Epithelial cell of esophagus (primary cell): ENCODE results near the gene DHX32.

ENCODE experiments used
- DNase-seq: peaks from one replicate; pipeline ENCODE4 v3.0.0; 2010; ENCODE audit warnings: low read depth
- H3K4me3 ChIP-seq: 2 replicates; pipeline ENCODE4 v1.5.1; 2011; ENCODE audit warnings: mild to moderate bottlenecking, low read length, control low read depth
- TF ChIP-seq, protein P1 (sequence below): IDR thresholded peaks from 2 replicates; pipeline ENCODE4 v1.5.1; 2011; ENCODE audit warnings: low read depth, mild to moderate bottlenecking, low read length, control low read depth, inconsistent platforms; ENCODE audit not compliant: insufficient read depth; ENCODE audit errors: missing control alignments

The DHX32 gene

DNA sequence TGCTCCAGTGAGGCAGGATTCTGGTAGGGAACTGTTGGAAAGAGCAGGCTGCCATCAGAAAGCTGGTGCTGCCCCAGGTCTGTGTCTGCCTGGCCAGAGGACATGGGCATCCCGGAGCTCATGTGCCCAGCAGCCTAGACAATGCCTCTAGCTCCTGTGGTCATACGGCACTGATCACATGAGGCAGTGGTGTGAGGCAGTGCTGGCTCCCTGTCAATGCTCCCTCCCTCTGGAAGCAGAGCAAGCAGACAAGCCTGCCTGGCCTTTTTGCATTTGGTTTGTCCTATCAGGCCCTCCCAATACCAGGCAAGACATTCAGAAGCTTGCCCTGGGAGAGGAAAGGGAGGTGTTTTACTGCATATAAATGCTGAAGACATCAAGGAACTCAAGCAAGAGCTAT, 86.0 kb downstream of the DHX32 start:
- no peak overlapping the region for H3K4me3 ChIP-seq
- no peak for DNase-seq
- TF ChIP-seq, protein P1, sequence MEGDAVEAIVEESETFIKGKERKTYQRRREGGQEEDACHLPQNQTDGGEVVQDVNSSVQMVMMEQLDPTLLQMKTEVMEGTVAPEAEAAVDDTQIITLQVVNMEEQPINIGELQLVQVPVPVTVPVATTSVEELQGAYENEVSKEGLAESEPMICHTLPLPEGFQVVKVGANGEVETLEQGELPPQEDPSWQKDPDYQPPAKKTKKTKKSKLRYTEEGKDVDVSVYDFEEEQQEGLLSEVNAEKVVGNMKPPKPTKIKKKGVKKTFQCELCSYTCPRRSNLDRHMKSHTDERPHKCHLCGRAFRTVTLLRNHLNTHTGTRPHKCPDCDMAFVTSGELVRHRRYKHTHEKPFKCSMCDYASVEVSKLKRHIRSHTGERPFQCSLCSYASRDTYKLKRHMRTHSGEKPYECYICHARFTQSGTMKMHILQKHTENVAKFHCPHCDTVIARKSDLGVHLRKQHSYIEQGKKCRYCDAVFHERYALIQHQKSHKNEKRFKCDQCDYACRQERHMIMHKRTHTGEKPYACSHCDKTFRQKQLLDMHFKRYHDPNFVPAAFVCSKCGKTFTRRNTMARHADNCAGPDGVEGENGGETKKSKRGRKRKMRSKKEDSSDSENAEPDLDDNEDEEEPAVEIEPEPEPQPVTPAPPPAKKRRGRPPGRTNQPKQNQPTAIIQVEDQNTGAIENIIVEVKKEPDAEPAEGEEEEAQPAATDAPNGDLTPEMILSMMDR = no peak

DNA sequence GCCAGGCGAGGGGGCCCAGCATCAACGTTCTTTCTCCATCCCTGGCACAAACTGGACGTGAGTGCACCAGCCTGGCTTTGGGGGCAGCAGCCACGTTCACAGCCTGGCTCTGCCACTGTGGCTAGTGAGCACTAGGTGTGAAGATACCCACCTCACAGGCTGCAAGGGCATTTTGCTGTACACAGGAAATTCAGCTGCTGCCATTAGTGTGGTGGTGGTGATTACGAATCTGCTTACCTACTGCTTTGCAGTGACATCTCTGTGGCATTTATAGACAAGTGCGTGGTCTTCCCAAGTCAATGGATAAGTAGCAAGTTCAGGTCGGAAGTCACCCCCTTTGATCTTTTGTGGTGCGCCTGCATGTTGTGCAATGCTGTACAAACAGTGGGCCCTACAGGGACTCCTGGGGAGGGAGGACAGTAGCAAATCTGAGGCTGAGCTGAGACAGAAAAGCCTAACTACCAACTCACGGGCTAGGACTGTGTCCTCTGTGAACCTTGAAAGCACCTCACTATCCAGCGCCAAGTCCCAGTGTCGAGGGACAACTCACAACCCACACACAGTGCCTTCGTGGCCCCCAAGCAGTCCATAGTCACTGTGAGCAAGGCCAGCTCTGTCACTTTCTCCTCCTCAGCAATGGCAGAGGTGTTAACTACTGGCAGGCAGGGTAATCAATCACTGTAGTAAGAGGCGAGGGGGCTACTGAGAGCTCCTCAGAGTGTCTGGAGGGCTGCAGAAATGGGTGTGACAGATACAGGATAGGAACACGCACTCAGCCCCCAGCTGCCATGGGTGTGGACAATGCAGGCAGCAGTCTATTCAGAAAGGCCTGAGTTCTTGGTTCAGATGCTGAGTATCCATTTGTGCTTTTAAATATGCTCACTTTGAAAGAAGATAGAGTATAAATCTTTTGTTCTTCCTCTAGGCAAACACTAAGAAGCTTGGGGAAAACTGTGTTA, 88.5 kb downstream of the DHX32 start:
- TF ChIP-seq, protein P1 = no peak
- H3K4me3 ChIP-seq = no peak overlapping the region
- DNase-seq = no peak

DNA sequence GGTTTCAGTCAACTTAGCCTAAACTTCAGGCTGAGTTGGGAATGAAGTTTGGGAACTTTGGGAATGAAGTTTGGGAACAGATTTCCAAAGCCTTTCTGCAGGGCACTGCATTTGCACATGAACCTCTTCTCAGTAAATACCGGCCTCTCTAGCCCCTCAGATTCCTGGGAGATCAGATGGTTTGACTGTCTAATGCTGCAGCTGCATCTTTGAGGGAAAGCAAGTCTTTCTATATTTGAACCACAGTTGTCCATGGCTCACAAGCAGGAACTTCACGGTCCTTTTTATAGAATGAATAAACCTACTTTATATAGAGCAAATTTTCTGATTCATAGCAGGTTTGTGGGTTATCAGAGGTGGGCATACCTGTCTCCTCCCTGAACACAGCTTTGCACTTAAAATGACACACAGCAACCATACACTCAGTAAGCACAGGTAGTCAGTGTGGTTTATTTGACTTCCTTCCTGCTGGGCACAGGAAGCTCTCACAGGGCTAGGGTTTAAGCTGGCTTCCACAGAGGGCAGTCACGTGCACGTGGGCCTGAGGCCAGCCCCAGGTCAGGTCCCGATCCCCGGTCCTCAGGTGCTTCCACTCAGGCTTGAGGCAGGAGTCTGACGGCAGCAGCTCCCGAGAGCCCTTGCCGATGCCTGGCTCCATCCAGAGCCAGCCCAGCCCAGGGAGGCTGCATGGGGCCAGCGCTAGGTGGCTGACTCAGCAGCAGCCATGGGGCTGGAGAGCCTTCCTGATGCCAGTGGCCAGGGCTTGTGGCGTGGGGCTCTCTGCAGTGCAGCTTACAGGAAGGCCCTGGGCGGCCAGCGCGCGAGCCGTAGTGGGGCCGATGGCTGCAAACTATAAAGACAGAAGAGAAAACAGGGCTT, 92.7 kb downstream of the DHX32 start:
- TF ChIP-seq, protein P1 = no peak

More for the DNA sequence above, 92.7 kb downstream of the DHX32 start:
- H3K4me3 ChIP-seq = no peak overlapping the region
- no peak for DNase-seq
